Panc1 (cell line): ENCODE results near the gene CNOT4.

Source experiments
- CTCF ChIP-seq: fragments of 450-650 bp; IDR thresholded peaks from 2 replicates; pipeline ENCODE4 v1.5.1; 2017; ENCODE audit warnings: mild to moderate bottlenecking
- POLR2AphosphoS5 ChIP-seq: IDR thresholded peaks from 2 replicates; pipeline ENCODE4 v1.6.1; 2012; ENCODE audit warnings: mild to moderate bottlenecking, low read depth, low read length, moderate library complexity
- REST ChIP-seq, 2 experiments: IDR thresholded peaks; 2 replicates each; pipeline ENCODE4 v1.6.1; 2011 to 2012; ENCODE audit warnings: low read depth in 2 of 2, control low read depth in 1 of 2, low read length in 1 of 2, mild to moderate bottlenecking in 1 of 2, moderate library complexity in 1 of 2; ENCODE audit not compliant: insufficient read depth in 1 of 2

- TF ChIP-seq CTCF (no peak), REST (IDR thresholded peaks at IDR 0.05; ENCODE audit: insufficient read depth in 1 of 2, low read depth in 2 of 2, low read length in 1 of 2) (no peak), POLR2AphosphoS5 (no peak)
These were observed 189.6 kb downstream of the CNOT4 start for GRCh38 chr7:135320268-135320667.
